Activated naive CD8-positive, alpha-beta T cell treated with anti-CD3 and anti-CD28 coated beads, Interleukin-2, amount 50 U/mL, for 24 hours (primary cell): Measurements from ENCODE around the gene BRD2.

Experiments
- ATAC-seq: fragments of 150-1000 bp; cut with Tn5 transposase; one replicate; pipeline ENCODE4 v1.10.0; 2021
- DNase-seq: peaks from one replicate; pipeline ENCODE4 v3.0.0; 2021
- H3K27ac Mint-ChIP-seq: one replicate; pipeline ENCODE4 v1.8.0; 2021; ENCODE audit warnings: mild to moderate bottlenecking, mixed read lengths
- H3K27me3 Mint-ChIP-seq: one replicate; pipeline ENCODE4 v1.8.0; 2021; ENCODE audit warnings: mixed read lengths
- H3K36me3 Mint-ChIP-seq: one replicate; pipeline ENCODE4 v1.8.0; 2021; ENCODE audit warnings: low read depth, mixed read lengths
- H3K4me1 Mint-ChIP-seq: one replicate; pipeline ENCODE4 v1.8.0; 2021; ENCODE audit warnings: mixed read lengths
- H3K4me3 Mint-ChIP-seq: one replicate; pipeline ENCODE4 v1.8.0; 2021; ENCODE audit warnings: mild to moderate bottlenecking, moderate library complexity, mixed read lengths
- H3K9me3 Mint-ChIP-seq: one replicate; pipeline ENCODE4 v1.8.0; 2021; ENCODE audit warnings: mixed read lengths

Gene BRD2

DNA sequence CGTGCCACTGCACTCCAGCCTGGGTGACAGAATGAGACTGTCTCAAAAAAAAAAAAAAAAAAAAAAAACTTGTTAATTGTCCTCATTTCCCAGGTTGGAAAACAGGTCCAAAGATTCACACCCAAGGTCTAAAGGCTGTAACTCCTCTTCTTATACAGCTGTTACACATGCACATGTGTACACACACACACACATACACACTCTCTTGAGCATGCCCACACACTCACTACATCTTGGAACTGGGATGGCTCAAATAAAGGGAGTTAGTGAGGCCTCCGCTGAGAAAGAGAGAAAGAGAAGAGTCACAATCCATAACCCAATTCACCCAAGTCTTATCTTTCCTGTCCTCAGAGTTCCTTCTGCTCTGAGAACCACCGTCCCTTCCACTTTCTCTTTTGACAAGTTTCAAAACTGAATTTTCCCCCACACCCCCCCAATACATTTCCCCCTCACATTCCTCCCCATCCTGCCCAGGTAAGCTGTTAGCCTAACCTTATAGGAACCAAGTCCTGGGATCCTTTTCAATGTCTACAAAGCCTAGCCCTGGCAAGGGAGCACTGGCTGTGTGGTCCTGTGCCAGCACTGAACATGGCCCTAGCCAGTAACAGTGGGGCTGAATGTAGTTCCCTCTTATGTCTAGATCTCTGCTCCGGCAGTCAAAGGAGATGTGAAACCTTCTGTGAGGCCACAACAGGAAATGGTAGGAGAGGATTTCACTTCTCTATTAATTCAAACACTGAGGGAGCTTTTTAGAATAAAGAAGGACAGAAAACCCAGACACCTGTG, 24.3 kb upstream of the BRD2 start:
- Mint-ChIP-seq H3K4me1 (peaks cover 84% of the 10 kb centered on the region), H3K27me3 (no peaks in the 10 kb centered on the region)

GRCh38 chr6:32945108-32945760, 23.2 kb upstream of the BRD2 start:
- Mint-ChIP-seq H3K9me3 (no peaks in the 10 kb centered on the region), H3K27ac (peak overlapping the region; percentile 77), H3K4me3 (peak overlapping the region; percentile 40), H3K4me1 (peaks cover 88% of the 10 kb centered on the region), H3K36me3 (peaks cover 3% of the 10 kb centered on the region), H3K27me3 (no peaks in the 10 kb centered on the region)
- DNase-seq (peak; percentile 73), ATAC-seq (peak; percentile 57)

More for the DNA sequence above, 24.3 kb upstream of the BRD2 start:
- H3K9me3 Mint-ChIP-seq, result no peaks in the 10 kb centered on the region
- H3K27ac Mint-ChIP-seq, result peak overlapping the region; percentile 77
- H3K4me3 Mint-ChIP-seq, result peak overlapping the region; percentile 77
- no peaks in the 10 kb centered on the region for H3K36me3 Mint-ChIP-seq
- DNase-seq (peak; percentile 48), ATAC-seq (peak; percentile 59)

GRCh38 chr6:32945953-32946352, 22.4 kb upstream of the BRD2 start:
- peaks cover 87% of the 10 kb centered on the region for H3K4me1 Mint-ChIP-seq
- ATAC-seq, result no peak
- no peaks in the 10 kb centered on the region for H3K27me3 Mint-ChIP-seq
- no peaks in the 10 kb centered on the region for H3K9me3 Mint-ChIP-seq
- H3K27ac Mint-ChIP-seq, result peak overlapping the region; percentile 77
- H3K4me3 Mint-ChIP-seq, result peak overlapping the region; percentile 40
- no peak for DNase-seq
- H3K36me3 Mint-ChIP-seq, result peaks cover 3% of the 10 kb centered on the region

- Mint-ChIP-seq H3K4me3 (no peak overlapping the region), H3K36me3 (peaks cover 3% of the 10 kb centered on the region), H3K9me3 (no peaks in the 10 kb centered on the region), H3K27ac (peak overlapping the region; percentile 1), H3K4me1 (peaks cover 79% of the 10 kb centered on the region), H3K27me3 (no peaks in the 10 kb centered on the region)
- DNase-seq (no peak), ATAC-seq (no peak)
Observed at GRCh38 chr6:32946893-32947292, 21.5 kb upstream of the BRD2 start.

GRCh38 chr6:32947552-32948465, 20.6 kb upstream of the BRD2 start:
- DNase-seq (no peak), ATAC-seq (no peak)
- Mint-ChIP-seq H3K4me1 (peaks cover 78% of the 10 kb centered on the region), H3K4me3 (no peak overlapping the region), H3K36me3 (peaks cover 3% of the 10 kb centered on the region), H3K9me3 (no peaks in the 10 kb centered on the region), H3K27ac (no peak overlapping the region), H3K27me3 (no peaks in the 10 kb centered on the region)

DNA sequence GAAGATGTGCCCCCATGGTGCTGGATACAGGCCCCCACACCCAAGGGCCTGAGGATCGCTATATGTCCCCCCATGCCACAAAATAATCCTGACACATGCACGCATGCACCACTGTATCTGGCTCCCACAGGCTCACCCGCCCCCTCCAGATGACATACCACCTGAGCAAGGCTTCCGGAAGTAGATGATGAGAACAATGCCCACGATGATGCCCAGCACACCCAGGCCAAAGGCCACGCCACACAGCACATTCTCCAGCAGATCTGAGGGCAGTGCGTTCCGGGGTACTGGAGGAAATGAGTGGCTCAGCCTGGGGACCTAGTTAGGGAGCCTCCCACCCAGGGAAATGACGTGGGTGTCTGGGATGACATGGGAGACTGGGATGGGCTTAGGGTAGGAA, 19.3 kb upstream of the BRD2 start:
- Mint-ChIP-seq H3K9me3 (no peaks in the 10 kb centered on the region), H3K27ac (no peak overlapping the region), H3K4me3 (no peak overlapping the region), H3K36me3 (peaks cover 3% of the 10 kb centered on the region), H3K27me3 (no peaks in the 10 kb centered on the region), H3K4me1 (peaks cover 78% of the 10 kb centered on the region)
- ATAC-seq (no peak), DNase-seq (no peak)

DNA sequence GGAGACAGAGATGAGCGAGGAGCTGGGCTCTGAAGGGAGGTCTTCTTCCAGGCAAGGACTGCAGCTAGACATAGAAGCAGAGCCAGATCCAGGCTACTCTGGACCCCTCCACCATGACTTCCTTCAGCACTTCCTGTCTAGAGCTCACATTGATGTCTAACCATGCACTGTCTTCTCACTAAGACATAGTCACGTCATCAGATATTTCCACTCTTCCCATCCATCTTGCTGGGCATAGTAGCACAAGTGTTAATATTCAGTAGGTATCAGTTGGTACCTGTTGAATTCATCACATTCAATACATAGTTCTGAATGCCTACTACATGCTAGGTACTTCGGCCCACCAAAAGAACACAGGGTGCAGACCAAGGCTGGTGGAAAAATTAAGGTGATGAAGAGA, 18.4 kb upstream of the BRD2 start:
- no peak for ATAC-seq

DNA sequence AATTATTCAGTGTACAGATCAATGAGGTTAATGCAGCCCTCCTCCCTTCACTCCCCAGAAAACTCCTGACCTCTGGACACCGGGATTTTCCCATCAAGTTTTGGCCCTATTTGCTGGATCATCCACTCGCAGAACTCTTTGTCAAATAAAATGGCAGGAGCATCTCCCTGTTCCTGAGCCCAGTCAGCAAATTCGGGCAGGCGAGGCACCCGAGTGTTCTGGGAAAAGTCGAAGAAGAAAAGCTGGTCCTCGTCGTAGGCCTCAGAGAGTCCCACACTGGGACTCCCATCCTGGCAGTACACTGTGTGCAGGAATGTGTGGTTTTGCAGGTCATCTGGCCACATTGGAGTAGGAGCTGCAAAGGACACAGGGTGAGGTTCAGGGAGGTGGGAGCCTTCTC, 17.9 kb upstream of the BRD2 start:
- H3K9me3 Mint-ChIP-seq, result no peaks in the 10 kb centered on the region
- peak overlapping the region; percentile 2 for H3K4me3 Mint-ChIP-seq
- H3K27ac Mint-ChIP-seq, result no peak overlapping the region
- peaks cover 77% of the 10 kb centered on the region for H3K4me1 Mint-ChIP-seq
- ATAC-seq, result no peak
- no peak for DNase-seq
- peaks cover 3% of the 10 kb centered on the region for H3K36me3 Mint-ChIP-seq
- no peaks in the 10 kb centered on the region for H3K27me3 Mint-ChIP-seq

More for the DNA sequence above, 18.4 kb upstream of the BRD2 start:
- H3K36me3 Mint-ChIP-seq, result peaks cover 3% of the 10 kb centered on the region
- no peaks in the 10 kb centered on the region for H3K27me3 Mint-ChIP-seq
- no peaks in the 10 kb centered on the region for H3K9me3 Mint-ChIP-seq
- no peak overlapping the region for H3K4me3 Mint-ChIP-seq
- H3K27ac Mint-ChIP-seq, result no peak overlapping the region
- DNase-seq, result no peak
- H3K4me1 Mint-ChIP-seq, result peaks cover 77% of the 10 kb centered on the region

- Mint-ChIP-seq H3K36me3 (peaks cover 5% of the 10 kb centered on the region), H3K4me3 (peak within 1 kb of the TSS; percentile 79), H3K4me1 (peaks cover 67% of the 10 kb centered on the region), H3K27me3 (no peaks in the 10 kb centered on the region), H3K27ac (peak within 1 kb of the TSS; percentile 67), H3K9me3 (no peaks in the 10 kb centered on the region)
- peak; percentile 95 for ATAC-seq
- DNase-seq, result peak; percentile 69
Observed at GRCh38 chr6:32952817-32953739, 15.3 kb upstream of the BRD2 start, which contains the start of gene HLA-DMA. Gene HLA-DMA, minus strand, starts transcription at chr6:32953097. Its CDS starts 61 bp downstream, at chr6:32953036.

GRCh38 chr6:32953775-32954174, 14.6 kb upstream of the BRD2 start:
- Mint-ChIP-seq H3K4me1 (peaks cover 60% of the 10 kb centered on the region), H3K9me3 (no peaks in the 10 kb centered on the region), H3K27ac (peak overlapping the region; percentile 67), H3K36me3 (peaks cover 5% of the 10 kb centered on the region), H3K27me3 (no peaks in the 10 kb centered on the region), H3K4me3 (no peak overlapping the region)
- DNase-seq (no peak), ATAC-seq (no peak)

- Mint-ChIP-seq H3K9me3 (no peaks in the 10 kb centered on the region), H3K27me3 (no peaks in the 10 kb centered on the region), H3K36me3 (peaks cover 5% of the 10 kb centered on the region), H3K4me3 (no peak overlapping the region), H3K4me1 (peaks cover 55% of the 10 kb centered on the region), H3K27ac (no peak overlapping the region)
- DNase-seq, result no peak
- ATAC-seq, result no peak
Observed at GRCh38 chr6:32954267-32954666, 14.1 kb upstream of the BRD2 start.

- peaks cover 48% of the 10 kb centered on the region for H3K4me1 Mint-ChIP-seq
- ATAC-seq (peak; percentile 34), DNase-seq (peak; percentile 0)
- H3K4me3 Mint-ChIP-seq, result peak overlapping the region; percentile 19
- no peaks in the 10 kb centered on the region for H3K27me3 Mint-ChIP-seq
- H3K27ac Mint-ChIP-seq, result no peak overlapping the region
- H3K9me3 Mint-ChIP-seq, result no peaks in the 10 kb centered on the region
- H3K36me3 Mint-ChIP-seq, result peaks cover 3% of the 10 kb centered on the region
Observed at GRCh38 chr6:32954986-32955802, 13.2 kb upstream of the BRD2 start.

GRCh38 chr6:32956176-32956575, 12.2 kb upstream of the BRD2 start:
- H3K4me3 Mint-ChIP-seq, result no peak overlapping the region
- H3K27me3 Mint-ChIP-seq, result no peaks in the 10 kb centered on the region
- H3K36me3 Mint-ChIP-seq, result peaks cover 2% of the 10 kb centered on the region
- no peak overlapping the region for H3K27ac Mint-ChIP-seq
- H3K9me3 Mint-ChIP-seq, result no peaks in the 10 kb centered on the region
- ATAC-seq (no peak), DNase-seq (peak; percentile 0)
- H3K4me1 Mint-ChIP-seq, result peaks cover 44% of the 10 kb centered on the region
